ENCODE results near the gene SDF2. TPM values are rescaled to one million over a fixed set of nuclear protein-coding genes. Genes with fewer than 3 reads are reported as not detected.

The SDF2 gene
- total RNA-seq, 1 donor from 2014 or later: 62.7 TPM

DNA sequence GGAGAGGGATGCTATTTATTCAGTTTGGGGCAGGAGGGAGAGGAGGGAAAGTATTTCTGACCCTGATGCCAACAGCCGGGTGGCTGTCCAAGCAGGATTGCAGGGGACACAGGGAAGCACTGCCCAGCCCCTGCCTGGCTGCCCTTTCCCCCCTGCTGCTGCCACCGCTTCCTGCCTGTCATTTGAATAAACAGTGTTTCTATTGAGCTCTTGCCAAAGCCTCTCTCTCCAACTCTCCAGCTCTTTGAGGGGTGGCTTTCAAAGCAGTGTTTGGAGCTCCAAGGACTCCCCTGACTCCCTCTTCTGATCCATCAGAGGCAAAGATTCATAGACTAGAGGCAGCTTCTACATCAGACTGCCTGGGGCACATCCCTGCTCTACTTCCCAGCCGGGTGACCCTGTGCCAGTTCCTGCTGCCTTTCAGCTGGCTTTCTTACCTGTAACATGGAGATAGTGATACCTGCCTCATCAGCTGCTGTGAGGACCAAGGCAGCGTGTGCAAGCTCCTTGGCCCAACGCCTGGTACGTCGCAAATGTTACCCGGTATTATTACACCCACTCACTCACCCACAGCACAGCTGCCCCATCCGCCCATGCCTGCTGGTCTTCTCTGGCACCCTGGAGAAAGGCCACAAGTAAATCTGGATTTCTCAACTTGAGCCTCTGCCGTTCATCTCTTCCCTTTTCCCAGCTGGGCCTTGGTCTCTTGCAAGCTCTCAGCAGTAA, 40.5 kb upstream of the SDF2 start:
- H3K27me3 ChIP-seq: no peaks in the 10 kb centered on the region
- no peaks in the 10 kb centered on the region for H3K36me3 ChIP-seq
- no peak overlapping the region for H2AFZ ChIP-seq (replicated peaks)
- no peak overlapping the region for H3K4me3 Mint-ChIP-seq
- peaks cover 26% of the 10 kb centered on the region for H3K4me1 Mint-ChIP-seq
- H4K20me1 ChIP-seq (ENCODE audit: low read depth): peaks cover 40% of the 10 kb centered on the region
- H3K4me1 ChIP-seq: peaks cover 20% of the 10 kb centered on the region
- H3K79me2 ChIP-seq (ENCODE audit: low read depth): no peaks in the 10 kb centered on the region
- H3K27ac ChIP-seq: peak overlapping the region; percentile 78
- H3K9ac ChIP-seq: peak overlapping the region; percentile 60
- H3K4me2 ChIP-seq: peak overlapping the region; percentile 51
- no peak overlapping the region for H3K4me3 ChIP-seq
- TF ChIP-seq EZH2 (IDR thresholded peaks at IDR 0.05) (no peak), EZH2phosphoT487 (IDR thresholded peaks at IDR 0.05) (no peak)
- TF ChIP-seq, protein P1, sequence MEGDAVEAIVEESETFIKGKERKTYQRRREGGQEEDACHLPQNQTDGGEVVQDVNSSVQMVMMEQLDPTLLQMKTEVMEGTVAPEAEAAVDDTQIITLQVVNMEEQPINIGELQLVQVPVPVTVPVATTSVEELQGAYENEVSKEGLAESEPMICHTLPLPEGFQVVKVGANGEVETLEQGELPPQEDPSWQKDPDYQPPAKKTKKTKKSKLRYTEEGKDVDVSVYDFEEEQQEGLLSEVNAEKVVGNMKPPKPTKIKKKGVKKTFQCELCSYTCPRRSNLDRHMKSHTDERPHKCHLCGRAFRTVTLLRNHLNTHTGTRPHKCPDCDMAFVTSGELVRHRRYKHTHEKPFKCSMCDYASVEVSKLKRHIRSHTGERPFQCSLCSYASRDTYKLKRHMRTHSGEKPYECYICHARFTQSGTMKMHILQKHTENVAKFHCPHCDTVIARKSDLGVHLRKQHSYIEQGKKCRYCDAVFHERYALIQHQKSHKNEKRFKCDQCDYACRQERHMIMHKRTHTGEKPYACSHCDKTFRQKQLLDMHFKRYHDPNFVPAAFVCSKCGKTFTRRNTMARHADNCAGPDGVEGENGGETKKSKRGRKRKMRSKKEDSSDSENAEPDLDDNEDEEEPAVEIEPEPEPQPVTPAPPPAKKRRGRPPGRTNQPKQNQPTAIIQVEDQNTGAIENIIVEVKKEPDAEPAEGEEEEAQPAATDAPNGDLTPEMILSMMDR (IDR thresholded peaks at IDR 0.05): no peak
- H3K9me3 ChIP-seq (ENCODE audit: low read depth): no peaks in the 10 kb centered on the region
- H3K27me3 Mint-ChIP-seq (ENCODE audit: insufficient read depth, low read depth): peaks cover 8% of the 10 kb centered on the region
- H3K27ac Mint-ChIP-seq: peak overlapping the region; percentile 57
- H3K9me3 Mint-ChIP-seq: no peaks in the 10 kb centered on the region
- H3K36me3 Mint-ChIP-seq: peaks cover 28% of the 10 kb centered on the region
- no peak for DNase-seq (ENCODE audit: low spot score)
- H3F3A ChIP-seq (ENCODE audit: low read depth): peaks cover 27% of the 10 kb centered on the region

DNA sequence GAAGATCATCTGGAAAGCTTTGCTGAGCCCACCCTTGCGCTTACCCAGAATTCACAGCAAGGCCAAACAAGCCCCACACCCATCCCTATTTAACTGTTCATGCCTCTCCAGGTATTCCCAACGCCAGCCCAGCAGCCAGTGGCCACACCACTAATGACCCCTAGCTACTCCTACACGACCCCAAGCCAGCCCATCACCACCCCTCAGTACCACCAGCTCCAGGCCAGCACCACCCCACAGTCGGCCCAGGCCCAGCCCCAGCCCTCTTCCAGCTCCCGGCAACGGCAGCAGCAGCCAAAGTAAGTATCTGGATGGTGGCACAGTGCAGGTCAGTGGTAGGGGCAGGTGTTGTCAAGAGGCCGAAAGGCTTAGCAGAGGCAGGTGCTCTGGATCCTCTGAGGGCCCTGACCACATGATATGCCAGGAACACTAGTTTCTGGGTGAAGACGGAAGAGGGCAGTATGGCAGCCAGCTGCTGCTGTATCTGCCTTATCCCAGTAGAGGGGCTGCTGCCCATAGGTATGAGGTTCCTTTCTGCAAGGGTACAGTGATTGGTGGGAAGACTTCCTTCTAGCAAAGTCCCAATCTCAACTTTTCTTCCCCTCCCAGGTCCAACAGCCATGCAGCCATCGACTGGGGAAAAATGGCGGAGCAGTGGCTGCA, 39.3 kb upstream of the SDF2 start:
- no peak overlapping the region for H3K27ac Mint-ChIP-seq

DNA sequence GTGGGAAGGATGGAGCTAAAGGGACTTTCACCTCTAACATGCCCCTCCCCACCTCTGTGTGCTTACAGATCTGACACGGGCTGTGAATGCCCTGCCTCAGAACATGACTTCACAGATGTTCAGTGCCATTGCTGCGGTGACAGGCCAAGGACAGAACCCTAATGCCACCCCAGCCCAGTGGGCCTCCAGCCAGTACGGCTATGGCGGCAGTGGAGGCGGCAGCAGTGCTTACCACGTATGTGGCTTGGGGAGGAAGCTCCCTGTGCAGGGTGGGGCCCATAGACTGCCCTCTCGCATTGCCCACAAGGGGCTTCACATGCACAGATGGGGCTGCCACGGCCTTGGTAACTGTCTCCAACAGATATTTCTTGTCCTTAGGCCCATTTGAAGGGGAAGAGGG, 38.6 kb upstream of the SDF2 start:
- H3K27me3 ChIP-seq: no peaks in the 10 kb centered on the region
- no peaks in the 10 kb centered on the region for H3K79me2 ChIP-seq (ENCODE audit: low read depth)
- TF ChIP-seq EZH2phosphoT487 (IDR thresholded peaks at IDR 0.05) (no peak), EZH2 (IDR thresholded peaks at IDR 0.05) (no peak)
- TF ChIP-seq, protein P1 (IDR thresholded peaks at IDR 0.05): no peak
- peaks cover 21% of the 10 kb centered on the region for H3K4me1 Mint-ChIP-seq
- H3K4me3 ChIP-seq: no peak overlapping the region
- DNase-seq (ENCODE audit: low spot score): no peak
- no peak overlapping the region for H3K4me2 ChIP-seq
- H3K4me3 Mint-ChIP-seq: no peak overlapping the region
- H3K27me3 Mint-ChIP-seq (ENCODE audit: insufficient read depth, low read depth): peaks cover 6% of the 10 kb centered on the region
- no peak overlapping the region for H3K27ac ChIP-seq
- H3K27ac Mint-ChIP-seq: no peak overlapping the region
- H2AFZ ChIP-seq (replicated peaks): no peak overlapping the region
- H4K20me1 ChIP-seq (ENCODE audit: low read depth): peaks cover 34% of the 10 kb centered on the region
- no peak overlapping the region for H3K9ac ChIP-seq
- H3K36me3 ChIP-seq: no peaks in the 10 kb centered on the region
- no peaks in the 10 kb centered on the region for H3K9me3 ChIP-seq (ENCODE audit: low read depth)
- no peaks in the 10 kb centered on the region for H3K9me3 Mint-ChIP-seq
- H3K4me1 ChIP-seq: peaks cover 20% of the 10 kb centered on the region
- peaks cover 27% of the 10 kb centered on the region for H3F3A ChIP-seq (ENCODE audit: low read depth)
- peaks cover 31% of the 10 kb centered on the region for H3K36me3 Mint-ChIP-seq

More for the DNA sequence above, 39.3 kb upstream of the SDF2 start:
- H3K36me3 ChIP-seq: no peaks in the 10 kb centered on the region
- Mint-ChIP-seq H3K27me3 (ENCODE audit: insufficient read depth, low read depth) (peaks cover 8% of the 10 kb centered on the region), H3K4me1 (peaks cover 22% of the 10 kb centered on the region), H3K4me3 (no peak overlapping the region), H3K36me3 (peaks cover 32% of the 10 kb centered on the region), H3K9me3 (no peaks in the 10 kb centered on the region)
- H3K79me2 ChIP-seq (ENCODE audit: low read depth): no peaks in the 10 kb centered on the region
- no peaks in the 10 kb centered on the region for H3K27me3 ChIP-seq
- peaks cover 20% of the 10 kb centered on the region for H3K4me1 ChIP-seq
- no peak overlapping the region for H3K4me2 ChIP-seq
- no peak for DNase-seq (ENCODE audit: low spot score)
- no peak overlapping the region for H3K4me3 ChIP-seq
- H4K20me1 ChIP-seq (ENCODE audit: low read depth): peaks cover 34% of the 10 kb centered on the region
- peaks cover 27% of the 10 kb centered on the region for H3F3A ChIP-seq (ENCODE audit: low read depth)
- TF ChIP-seq, protein P1 (IDR thresholded peaks at IDR 0.05): no peak
- TF ChIP-seq EZH2 (IDR thresholded peaks at IDR 0.05) (no peak), EZH2phosphoT487 (IDR thresholded peaks at IDR 0.05) (no peak)
- no peak overlapping the region for H3K27ac ChIP-seq
- no peaks in the 10 kb centered on the region for H3K9me3 ChIP-seq (ENCODE audit: low read depth)
- H2AFZ ChIP-seq (replicated peaks): no peak overlapping the region
- no peak overlapping the region for H3K9ac ChIP-seq
